Spleen (tissue), 7 donors: ENCODE results near the gene TWIST2.

ENCODE experiments used
- CTCF ChIP-seq, 11 experiments: fragments of 200-600 bp in 7 of 11; fragments of 450-650 bp in 4 of 11; sonication (generic) in 4 of 11; IDR thresholded peaks in 8 of 11; conservative IDR thresholded peaks in 3 of 11; 1 replicate in 7 of 11; 2 replicates in 4 of 11; pipeline versions ENCODE4 v1.4.0 to v1.8.0; 2016 to 2021; ENCODE audit warnings: antibody characterized with exemption in 11 of 11, inconsistent platforms in 4 of 11, mild to moderate bottlenecking in 1 of 11
- POLR2A ChIP-seq, 3 donors: fragments of 450-650 bp; IDR thresholded peaks; one replicate each; pipeline ENCODE4 v1.5.1; 2017; ENCODE audit warnings: antibody characterized with exemption in 3 of 3, mild to moderate bottlenecking in 1 of 3
- POLR2AphosphoS5 ChIP-seq, 3 donors: sonication (generic); formaldehyde crosslinking; IDR thresholded peaks; one replicate each; pipeline ENCODE4 v1.5.1; 2017; ENCODE audit warnings: antibody characterized with exemption in 3 of 3
- donor health status: DM: no; HTN: no; CAD: no; lungs with moderate emphysema.
- donor health status: DM: no; HTN: no; CAD: no.
- donor health status: DM: no; HTN: no; CAD: no.

DNA sequence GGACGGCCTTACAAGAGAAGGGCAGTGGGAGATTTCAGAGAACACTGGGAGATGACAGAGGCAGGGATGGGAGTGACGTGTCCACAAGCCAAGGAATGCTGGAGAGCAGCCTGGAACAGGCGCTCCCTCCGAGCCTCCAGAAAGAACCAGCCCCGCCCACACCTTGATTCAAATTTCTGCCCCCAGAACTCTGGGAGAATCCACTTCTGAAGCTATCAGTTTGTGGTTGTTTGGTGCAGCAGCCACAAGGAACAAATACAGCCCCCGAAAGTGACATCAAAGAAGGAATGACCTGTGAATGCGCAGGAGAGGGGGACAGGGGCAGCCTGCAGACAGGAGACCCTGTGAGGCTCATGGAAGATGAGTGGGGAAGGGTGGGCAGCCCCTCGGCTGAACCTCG is 67.3 kb downstream of the TWIST2 start:
- TF ChIP-seq CTCF (IDR thresholded peaks at IDR 0.05 in 8 of 11, conservative IDR thresholded peaks at IDR 0.05 in 3 of 11) (no peak), POLR2AphosphoS5 (IDR thresholded peaks at IDR 0.05) (no peak), POLR2A (IDR thresholded peaks at IDR 0.05) (no peak)
